ENCODE measurements around the gene ANK2.

ANK2 gene

GRCh38 chr4:113049421-113050370, at the start of gene ANK2:
Gene ANK2 (plus strand): TSS chr4:113049653. CDS start chr4:113049729, 76 bp downstream.
- Histone ChIP-seq H3K4me1 (ENCODE audit: control insufficient read depth in 1 of 2, insufficient read depth in 1 of 2, low read depth in 1 of 2, low read length in 1 of 2) (no peaks in the 10 kb centered on the region), H3K27me3 (no peaks in the 10 kb centered on the region), H3K4me3 (ENCODE audit: low read depth in 1 of 2, low read length in 1 of 2) (no peak within 1 kb of the TSS), H3K36me3 (no peaks in the 10 kb centered on the region), H3K9me3 (no peaks in the 10 kb centered on the region), H3K27ac (no peak within 1 kb of the TSS)
- TF ChIP-seq CTCF (IDR thresholded peaks at IDR 0.05), result no peak

- no peaks in the 10 kb centered on the region for H3K27me3 ChIP-seq
- H3K4me1 ChIP-seq (ENCODE audit: control insufficient read depth in 1 of 2, insufficient read depth in 1 of 2, low read depth in 1 of 2, low read length in 1 of 2), result no peaks in the 10 kb centered on the region
- no peaks in the 10 kb centered on the region for H3K9me3 ChIP-seq
- no peak for TF ChIP-seq CTCF (IDR thresholded peaks at IDR 0.05)
- H3K27ac ChIP-seq, result no peak overlapping the region
- H3K36me3 ChIP-seq, result no peaks in the 10 kb centered on the region
- no peak overlapping the region for H3K4me3 ChIP-seq (ENCODE audit: low read depth in 1 of 2, low read length in 1 of 2)
Measured at GRCh38 chr4:113003841-113004240, 45.6 kb upstream of the ANK2 start.

- no peaks in the 10 kb centered on the region for H3K4me1 ChIP-seq (ENCODE audit: control insufficient read depth in 1 of 2, insufficient read depth in 1 of 2, low read depth in 1 of 2, low read length in 1 of 2)
- H3K27ac ChIP-seq, result no peak overlapping the region
- H3K27me3 ChIP-seq, result no peaks in the 10 kb centered on the region
- H3K9me3 ChIP-seq, result no peaks in the 10 kb centered on the region
- H3K36me3 ChIP-seq, result no peaks in the 10 kb centered on the region
- no peak overlapping the region for H3K4me3 ChIP-seq (ENCODE audit: low read depth in 1 of 2, low read length in 1 of 2)
- TF ChIP-seq CTCF (IDR thresholded peaks at IDR 0.05), result no peak
Measured at GRCh38 chr4:113004655-113005054, 44.8 kb upstream of the ANK2 start.

- no peak overlapping the region for H3K4me3 ChIP-seq (ENCODE audit: low read depth in 1 of 2, low read length in 1 of 2)
- H3K27me3 ChIP-seq, result no peaks in the 10 kb centered on the region
- no peak for TF ChIP-seq CTCF (IDR thresholded peaks at IDR 0.05)
- H3K27ac ChIP-seq, result no peak overlapping the region
- H3K9me3 ChIP-seq, result no peaks in the 10 kb centered on the region
- H3K36me3 ChIP-seq, result no peaks in the 10 kb centered on the region
- no peaks in the 10 kb centered on the region for H3K4me1 ChIP-seq (ENCODE audit: control insufficient read depth in 1 of 2, insufficient read depth in 1 of 2, low read depth in 1 of 2, low read length in 1 of 2)
Measured at GRCh38 chr4:113006632-113007031, 42.8 kb upstream of the ANK2 start.

GRCh38 chr4:113007151-113007550, 42.3 kb upstream of the ANK2 start:
- no peak overlapping the region for H3K4me3 ChIP-seq (ENCODE audit: low read depth in 1 of 2, low read length in 1 of 2)
- no peaks in the 10 kb centered on the region for H3K9me3 ChIP-seq
- H3K27me3 ChIP-seq, result no peaks in the 10 kb centered on the region
- TF ChIP-seq CTCF (IDR thresholded peaks at IDR 0.05), result no peak
- H3K4me1 ChIP-seq (ENCODE audit: control insufficient read depth in 1 of 2, insufficient read depth in 1 of 2, low read depth in 1 of 2, low read length in 1 of 2), result no peaks in the 10 kb centered on the region
- H3K27ac ChIP-seq, result no peak overlapping the region
- H3K36me3 ChIP-seq, result no peaks in the 10 kb centered on the region
